ENCODE results near the gene CEND1.

- TF ChIP-seq MXI1 (IDR thresholded peaks at IDR 0.05; ENCODE audit: borderline replicate concordance, low read depth, low read length) = no peak
- no peak for TF ChIP-seq RCOR1 (IDR thresholded peaks at IDR 0.05; ENCODE audit: insufficient replicate concordance, low read length)
- TF ChIP-seq CTCF (conservative IDR thresholded peaks at IDR 0.05; ENCODE audit: low read depth, low read length) = no peak
- TF ChIP-seq SMC3 (IDR thresholded peaks at IDR 0.05; ENCODE audit: low read depth, low read length) = no peak
- TF ChIP-seq POLR2A (IDR thresholded peaks at IDR 0.05; ENCODE audit: low read depth, low read length) = no peak; the same call in 1 of the 2 replicates
- TF ChIP-seq NFE2L2 (IDR thresholded peaks at IDR 0.05; ENCODE audit: low read depth, low read length) = no peak
- no peak for TF ChIP-seq CEBPB (IDR thresholded peaks at IDR 0.05; ENCODE audit: low read depth, low read length)
- TF ChIP-seq, protein P1, sequence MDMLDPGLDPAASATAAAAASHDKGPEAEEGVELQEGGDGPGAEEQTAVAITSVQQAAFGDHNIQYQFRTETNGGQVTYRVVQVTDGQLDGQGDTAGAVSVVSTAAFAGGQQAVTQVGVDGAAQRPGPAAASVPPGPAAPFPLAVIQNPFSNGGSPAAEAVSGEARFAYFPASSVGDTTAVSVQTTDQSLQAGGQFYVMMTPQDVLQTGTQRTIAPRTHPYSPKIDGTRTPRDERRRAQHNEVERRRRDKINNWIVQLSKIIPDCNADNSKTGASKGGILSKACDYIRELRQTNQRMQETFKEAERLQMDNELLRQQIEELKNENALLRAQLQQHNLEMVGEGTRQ (IDR thresholded peaks at IDR 0.05; ENCODE audit: low read depth, low read length) = no peak
- TF ChIP-seq RFX5 (IDR thresholded peaks at IDR 0.05; ENCODE audit: low read depth, low read length) = no peak
- TF ChIP-seq FOS (IDR thresholded peaks at IDR 0.05; ENCODE audit: low read depth, low read length) = no peak
- no peak for TF ChIP-seq RAD21 (IDR thresholded peaks at IDR 0.05; ENCODE audit: low read length)
- TF ChIP-seq ELK1 (IDR thresholded peaks at IDR 0.05; ENCODE audit: borderline replicate concordance, low read depth, low read length) = no peak
These were observed 31.9 kb upstream of the CEND1 start for GRCh38 chr11:821512-822371.

Measured in IMR-90 (cell line).